Stimulated activated CD4-positive, alpha-beta T cell treated with anti-CD3 and anti-CD28 coated beads, Interleukin-12 subunit alpha, Interleukin-12 subunit beta, amount 100 ng/mL, for 48 hours (primary cell): ENCODE measurements around the gene PCDHA5.
"Not testable (repeated sequence)": the region's sequence is repeated elsewhere in the genome, so short reads cannot be mapped to it uniquely, and the experiment has no call there.

Source experiments
- DNase-seq, 3 donors: peaks; one replicate each; pipeline ENCODE4 v3.0.0-alpha.2; 2020; ENCODE audit warnings: low read depth in 2 of 3, low spot score in 1 of 3

PCDHA5 gene

DNA sequence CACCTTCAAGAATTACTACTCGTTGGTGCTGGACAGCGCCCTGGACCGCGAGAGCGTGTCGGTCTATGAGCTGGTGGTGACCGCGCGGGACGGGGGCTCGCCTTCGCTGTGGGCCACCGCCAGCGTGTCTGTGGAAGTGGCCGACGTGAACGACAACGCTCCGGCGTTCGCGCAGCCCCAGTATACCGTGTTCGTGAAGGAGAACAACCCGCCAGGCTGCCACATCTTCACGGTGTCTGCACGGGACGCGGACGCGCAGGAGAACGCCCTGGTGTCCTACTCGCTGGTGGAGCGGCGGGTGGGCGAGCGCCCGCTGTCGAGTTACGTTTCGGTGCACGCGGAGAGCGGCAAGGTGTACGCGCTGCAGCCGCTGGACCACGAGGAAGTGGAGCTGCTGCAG is 1.6 kb downstream of the PCDHA5 start:
- DNase-seq = not testable (repeated sequence)

DNA sequence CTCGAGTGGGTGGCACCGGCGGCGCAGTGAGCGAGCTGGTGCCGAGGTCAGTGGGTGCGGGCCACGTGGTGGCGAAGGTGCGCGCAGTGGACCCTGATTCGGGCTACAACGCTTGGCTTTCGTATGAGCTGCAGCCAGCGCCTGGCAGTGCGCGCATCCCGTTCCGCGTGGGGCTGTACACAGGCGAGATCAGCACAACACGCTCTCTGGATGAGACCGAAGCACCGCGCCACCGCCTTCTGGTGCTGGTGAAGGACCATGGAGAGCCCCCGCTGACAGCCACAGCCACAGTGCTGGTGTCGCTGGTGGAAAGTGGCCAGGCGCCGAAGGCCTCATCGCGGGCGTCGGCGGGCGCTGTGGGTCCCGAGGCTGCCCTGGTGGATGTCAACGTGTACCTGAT is 2.1 kb downstream of the PCDHA5 start:
- DNase-seq = no peak

DNA sequence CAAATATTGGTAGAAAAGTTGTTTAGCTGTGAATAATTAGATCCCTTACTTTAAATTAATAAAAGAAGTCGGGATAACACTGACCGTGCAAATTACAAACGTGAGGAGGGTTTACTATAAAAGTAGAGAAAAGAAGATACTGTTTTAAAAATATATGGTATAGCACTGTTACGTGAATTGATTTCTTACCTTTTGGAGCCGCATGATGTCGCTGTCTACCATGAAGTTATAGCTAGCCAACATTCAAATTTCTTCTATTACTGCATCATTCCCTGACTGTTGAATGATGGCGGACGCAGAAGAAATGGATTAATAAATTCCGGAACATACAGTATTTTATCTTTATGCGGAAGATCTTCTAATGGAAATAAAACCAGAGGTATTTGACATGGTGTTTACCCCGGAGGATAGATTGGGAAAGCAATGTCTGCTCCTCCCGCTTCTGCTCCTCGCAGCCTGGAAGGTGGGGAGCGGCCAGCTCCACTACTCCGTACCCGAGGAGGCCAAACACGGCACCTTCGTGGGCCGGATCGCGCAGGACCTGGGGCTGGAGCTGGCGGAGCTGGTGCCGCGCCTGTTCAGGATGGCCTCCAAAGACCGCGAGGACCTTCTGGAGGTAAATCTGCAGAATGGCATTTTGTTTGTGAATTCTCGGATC is 6.4 kb downstream of the PCDHA5 start, which contains the start of gene PCDHA6:
TSS of gene PCDHA6 (plus strand) at position 257 of the 658 bp plus-strand sequence. CDS start at position 389, 132 bp downstream.
- DNase-seq = no peak

DNA sequence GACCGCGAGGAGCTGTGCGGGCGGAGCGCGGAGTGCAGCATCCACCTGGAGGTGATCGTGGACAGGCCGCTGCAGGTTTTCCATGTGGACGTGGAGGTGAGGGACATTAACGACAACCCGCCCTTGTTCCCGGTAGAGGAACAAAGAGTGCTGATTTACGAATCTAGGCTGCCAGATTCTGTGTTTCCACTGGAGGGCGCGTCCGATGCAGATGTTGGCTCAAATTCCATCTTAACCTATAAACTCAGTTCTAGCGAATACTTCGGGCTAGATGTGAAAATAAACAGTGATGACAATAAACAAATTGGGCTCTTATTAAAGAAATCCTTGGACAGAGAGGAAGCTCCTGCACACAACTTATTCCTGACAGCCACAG is 6.9 kb downstream of the PCDHA5 start:
- no peak for DNase-seq

DNA sequence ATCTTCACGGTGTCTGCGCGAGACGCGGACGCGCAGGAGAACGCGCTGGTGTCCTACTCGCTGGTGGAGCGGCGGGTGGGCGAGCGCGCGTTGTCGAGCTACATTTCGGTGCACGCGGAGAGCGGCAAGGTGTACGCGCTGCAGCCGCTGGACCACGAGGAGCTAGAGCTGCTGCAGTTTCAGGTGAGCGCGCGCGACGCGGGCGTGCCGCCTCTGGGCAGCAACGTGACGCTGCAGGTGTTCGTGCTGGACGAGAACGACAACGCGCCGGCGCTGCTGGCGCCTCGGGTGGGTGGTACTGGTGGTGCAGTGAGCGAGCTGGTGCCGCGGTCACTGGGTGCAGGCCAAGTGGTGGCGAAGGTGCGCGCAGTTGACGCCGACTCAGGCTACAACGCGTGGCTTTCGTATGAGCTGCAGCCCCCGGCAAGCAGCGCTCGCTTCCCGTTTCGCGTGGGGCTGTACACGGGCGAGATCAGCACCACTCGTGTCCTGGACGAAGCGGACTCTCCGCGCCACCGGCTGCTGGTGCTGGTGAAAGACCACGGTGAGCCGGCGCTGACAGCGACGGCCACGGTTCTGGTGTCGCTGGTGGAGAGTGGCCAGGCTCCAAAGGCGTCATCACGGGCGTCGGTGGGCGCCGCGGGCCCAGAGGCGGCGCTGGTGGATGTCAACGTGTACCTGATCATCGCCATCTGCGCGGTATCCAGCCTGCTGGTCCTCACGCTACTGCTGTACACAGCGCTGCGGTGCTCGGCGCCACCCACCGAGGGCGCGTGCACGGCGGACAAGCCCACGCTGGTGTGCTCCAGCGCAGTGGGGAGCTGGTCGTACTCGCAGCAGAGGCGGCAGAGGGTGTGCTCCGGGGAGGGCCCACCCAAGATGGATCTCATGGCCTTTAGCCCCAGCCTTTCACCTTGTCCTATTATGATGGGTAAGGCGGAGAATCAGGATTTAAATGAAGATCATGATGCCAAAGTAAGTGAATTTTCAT is 8.4 kb downstream of the PCDHA5 start:
- not testable (repeated sequence) for DNase-seq

DNA sequence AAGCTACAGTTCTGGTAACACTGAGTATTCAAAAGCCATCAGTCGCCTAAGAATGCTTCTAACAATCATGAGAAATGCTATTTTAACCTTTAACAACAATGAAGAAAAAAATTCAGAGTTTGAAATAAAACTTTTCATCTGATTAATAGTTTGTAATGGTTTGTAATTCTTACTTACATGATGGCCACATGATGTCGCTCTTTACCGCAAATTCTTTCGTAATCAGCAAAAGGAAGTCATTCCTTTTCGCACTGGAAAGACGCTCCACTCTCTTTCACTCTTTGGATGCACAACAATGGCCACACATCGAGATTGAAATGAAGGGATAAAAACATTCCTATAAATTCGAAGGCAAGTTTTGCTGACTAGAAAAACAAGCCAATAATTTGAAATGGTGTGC is 12.6 kb downstream of the PCDHA5 start, which contains the start of gene PCDHA7:
TSS of gene PCDHA7 (plus strand) at position 277 of the 400 bp plus-strand sequence. CDS start at position 392, 115 bp downstream.
- no peak for DNase-seq

DNA sequence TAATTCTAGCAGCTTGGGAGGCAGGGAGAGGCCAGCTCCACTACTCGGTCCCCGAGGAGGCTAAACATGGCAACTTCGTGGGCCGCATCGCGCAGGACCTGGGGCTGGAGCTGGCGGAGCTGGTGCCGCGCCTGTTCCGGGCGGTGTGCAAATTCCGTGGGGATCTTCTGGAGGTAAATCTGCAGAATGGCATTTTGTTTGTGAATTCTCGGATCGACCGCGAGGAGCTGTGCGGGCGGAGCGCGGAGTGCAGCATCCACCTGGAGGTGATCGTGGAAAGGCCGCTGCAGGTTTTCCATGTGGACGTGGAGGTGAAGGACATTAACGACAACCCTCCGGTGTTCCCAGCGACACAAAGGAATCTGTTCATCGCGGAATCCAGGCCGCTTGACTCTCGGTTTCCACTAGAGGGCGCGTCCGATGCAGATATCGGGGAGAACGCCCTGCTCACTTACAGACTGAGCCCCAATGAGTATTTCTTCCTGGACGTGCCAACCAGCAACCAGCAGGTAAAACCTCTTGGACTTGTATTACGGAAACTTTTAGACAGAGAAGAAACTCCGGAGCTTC is 13.1 kb downstream of the PCDHA5 start:
- DNase-seq = not testable (repeated sequence)

DNA sequence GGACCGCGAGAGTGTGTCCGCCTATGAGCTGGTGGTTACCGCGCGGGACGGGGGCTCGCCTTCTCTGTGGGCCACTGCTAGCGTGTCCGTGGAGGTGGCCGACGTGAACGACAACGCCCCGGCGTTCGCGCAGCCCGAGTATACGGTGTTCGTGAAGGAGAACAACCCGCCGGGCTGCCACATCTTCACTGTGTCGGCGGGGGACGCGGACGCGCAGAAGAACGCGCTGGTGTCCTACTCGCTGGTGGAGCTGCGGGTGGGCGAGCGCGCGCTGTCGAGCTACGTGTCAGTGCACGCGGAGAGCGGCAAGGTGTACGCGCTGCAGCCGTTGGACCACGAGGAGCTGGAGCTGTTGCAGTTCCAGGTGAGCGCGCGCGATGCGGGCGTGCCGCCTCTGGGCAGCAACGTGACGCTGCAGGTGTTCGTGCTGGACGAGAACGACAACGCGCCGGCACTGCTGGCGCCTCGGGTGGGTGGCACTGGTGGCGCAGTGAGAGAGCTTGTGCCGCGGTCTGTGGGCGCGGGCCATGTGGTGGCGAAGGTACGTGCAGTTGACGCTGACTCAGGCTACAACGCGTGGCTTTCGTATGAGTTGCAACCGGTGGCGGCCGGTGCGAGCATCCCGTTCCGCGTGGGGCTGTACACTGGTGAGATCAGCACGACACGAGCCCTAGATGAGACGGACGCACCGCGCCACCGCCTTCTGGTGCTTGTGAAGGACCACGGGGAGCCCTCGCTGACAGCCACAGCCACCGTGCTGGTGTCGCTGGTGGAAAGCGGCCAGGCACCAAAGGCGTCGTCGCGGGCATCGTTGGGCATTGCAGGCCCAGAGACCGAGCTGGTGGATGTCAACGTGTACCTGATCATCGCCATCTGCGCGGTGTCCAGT is 14.5 kb downstream of the PCDHA5 start:
- DNase-seq = no peak

DNA sequence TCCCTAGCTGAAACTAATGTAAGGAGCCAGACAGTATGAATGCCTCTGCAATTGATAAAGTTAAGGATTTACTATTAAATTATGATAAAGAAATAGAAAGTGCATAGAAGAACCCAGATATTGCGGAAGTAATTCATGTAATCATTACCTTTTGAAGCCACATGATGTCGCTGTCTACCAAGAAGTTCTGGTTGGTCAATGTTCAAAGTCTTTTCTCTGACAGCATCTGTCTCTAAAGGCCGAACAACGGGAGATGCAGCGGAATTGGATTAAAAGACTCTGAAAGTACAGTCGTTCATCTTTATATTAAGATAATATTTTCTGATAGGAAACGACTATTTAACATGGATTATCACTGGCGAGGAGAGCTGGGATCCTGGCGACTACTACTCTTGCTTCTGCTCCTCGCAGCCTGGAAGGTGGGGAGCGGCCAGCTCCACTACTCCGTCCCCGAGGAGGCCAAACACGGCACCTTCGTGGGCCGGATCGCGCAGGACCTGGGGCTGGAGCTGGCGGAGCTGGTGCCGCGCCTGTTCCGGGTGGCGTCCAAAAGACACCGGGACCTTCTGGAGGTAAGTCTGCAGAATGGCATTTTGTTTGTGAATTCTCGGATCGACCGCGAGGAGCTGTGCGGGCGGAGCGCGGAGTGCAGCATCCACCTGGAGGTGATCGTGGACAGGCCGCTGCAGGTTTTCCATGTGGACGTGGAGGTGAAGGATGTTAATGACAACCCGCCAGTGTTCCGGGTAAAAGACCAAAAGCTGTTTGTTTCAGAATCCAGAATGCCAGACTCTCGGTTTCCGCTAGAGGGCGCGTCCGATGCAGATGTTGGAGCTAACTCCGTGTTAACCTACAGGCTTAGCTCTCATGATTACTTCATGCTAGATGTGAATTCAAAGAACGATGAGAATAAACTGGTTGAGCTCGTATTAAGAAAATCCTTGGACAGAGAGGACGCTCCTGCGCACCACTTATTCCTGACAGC is 19.9 kb downstream of the PCDHA5 start, which contains the start of gene PCDHA8:
TSS of gene PCDHA8 (plus strand) at position 210 of the 985 bp plus-strand sequence. CDS start at position 345, 135 bp downstream.
- peak in 1 of 3 donors; percentile 3 for DNase-seq

DNA sequence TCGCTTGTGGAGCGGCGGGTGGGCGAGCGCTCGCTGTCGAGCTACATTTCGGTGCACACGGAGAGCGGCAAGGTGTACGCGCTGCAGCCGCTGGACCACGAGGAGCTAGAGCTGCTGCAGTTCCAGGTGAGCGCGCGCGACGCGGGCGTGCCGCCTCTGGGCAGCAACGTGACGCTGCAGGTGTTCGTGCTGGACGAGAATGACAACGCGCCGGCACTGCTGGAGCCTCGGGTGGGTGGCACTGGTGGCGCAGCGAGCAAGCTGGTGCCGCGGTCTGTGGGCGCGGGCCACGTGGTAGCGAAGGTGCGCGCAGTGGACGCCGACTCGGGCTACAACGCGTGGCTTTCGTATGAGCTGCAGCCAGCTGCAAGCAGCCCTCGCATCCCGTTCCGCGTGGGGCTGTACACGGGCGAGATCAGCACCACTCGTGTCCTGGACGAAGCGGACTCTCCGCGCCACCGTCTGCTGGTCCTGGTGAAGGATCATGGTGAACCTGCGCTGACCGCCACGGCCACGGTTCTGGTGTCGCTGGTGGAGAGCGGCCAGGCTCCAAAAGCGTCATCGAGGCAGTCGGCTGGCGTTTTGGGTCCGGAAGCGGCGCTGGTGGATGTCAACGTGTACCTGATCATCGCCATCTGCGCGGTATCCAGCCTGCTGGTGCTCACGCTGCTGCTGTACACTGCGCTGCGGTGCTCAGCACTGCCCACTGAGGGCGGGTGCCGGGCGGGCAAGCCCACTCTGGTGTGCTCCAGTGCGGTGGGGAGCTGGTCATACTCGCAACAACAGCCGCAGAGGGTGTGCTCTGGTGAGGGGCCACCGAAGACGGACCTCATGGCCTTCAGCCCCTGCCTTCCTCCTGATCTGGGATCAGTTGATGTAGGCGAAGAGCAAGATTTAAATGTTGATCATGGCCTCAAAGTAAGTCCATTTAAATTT is 21.7 kb downstream of the PCDHA5 start:
- DNase-seq = no peak

DNA sequence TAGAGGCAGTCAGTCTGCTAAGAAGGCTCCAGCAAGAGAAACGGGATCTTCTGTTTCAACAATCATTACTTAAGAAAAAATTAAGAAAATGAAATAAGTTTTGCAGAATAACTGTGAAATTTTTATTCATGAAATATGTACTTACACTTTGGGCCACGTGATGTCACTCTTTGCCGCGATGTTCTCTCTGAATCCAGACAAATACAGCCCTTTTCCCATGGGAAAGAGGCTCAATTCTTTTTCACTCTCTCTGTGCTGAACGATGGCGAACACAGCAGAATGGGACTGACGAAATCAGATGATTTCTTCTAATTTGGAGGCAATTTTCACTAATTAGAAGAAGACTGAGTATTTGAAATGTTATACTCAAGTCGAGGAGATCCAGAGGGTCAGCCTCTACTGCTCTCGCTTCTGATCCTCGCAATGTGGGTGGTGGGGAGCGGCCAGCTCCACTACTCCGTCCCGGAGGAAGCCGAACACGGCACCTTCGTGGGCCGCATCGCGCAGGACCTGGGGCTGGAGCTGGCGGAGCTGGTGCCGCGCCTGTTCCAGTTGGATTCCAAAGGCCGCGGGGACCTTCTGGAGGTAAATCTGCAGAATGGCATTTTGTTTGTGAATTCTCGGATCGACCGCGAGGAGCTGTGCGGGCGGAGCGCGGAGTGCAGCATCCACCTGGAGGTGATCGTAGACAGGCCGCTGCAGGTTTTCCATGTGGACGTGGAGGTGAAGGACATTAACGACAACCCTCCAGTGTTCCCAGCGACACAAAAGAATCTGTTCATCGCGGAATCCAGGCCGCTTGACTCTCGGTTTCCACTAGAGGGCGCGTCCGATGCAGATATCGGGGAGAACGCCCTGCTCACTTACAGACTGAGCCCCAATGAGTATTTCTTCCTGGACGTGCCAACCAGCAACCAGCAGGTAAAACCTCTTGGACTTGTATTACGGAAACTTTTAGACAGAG is 27.0 kb downstream of the PCDHA5 start, which contains the start of gene PCDHA9:
TSS of gene PCDHA9 (plus strand) at position 244 of the 964 bp plus-strand sequence. CDS start at position 358, 114 bp downstream.
- not testable (repeated sequence) for DNase-seq

DNA sequence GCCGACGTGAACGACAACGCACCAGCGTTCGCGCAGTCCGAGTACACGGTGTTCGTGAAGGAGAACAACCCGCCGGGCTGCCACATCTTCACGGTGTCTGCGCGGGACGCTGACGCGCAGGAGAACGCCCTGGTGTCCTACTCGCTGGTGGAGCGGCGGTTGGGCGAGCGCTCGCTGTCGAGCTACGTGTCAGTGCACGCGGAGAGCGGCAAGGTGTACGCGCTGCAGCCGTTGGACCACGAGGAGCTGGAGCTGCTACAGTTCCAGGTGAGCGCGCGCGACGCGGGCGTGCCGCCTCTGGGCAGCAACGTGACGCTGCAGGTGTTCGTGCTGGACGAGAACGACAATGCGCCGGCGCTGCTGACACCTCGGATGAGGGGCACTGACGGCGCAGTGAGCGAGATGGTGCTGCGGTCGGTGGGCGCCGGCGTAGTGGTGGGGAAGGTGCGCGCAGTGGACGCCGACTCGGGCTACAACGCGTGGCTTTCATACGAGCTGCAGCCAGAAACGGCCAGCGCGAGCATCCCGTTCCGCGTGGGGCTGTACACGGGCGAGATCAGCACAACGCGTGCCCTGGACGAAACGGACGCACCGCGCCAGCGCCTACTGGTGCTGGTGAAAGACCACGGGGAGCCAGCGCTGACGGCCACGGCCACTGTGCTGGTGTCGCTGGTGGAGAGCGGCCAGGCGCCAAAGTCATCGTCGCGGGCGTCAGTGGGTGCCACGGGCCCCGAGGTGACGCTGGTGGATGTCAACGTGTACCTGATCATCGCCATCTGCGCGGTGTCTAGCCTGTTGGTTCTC is 28.6 kb downstream of the PCDHA5 start:
- not testable (repeated sequence) for DNase-seq

DNA sequence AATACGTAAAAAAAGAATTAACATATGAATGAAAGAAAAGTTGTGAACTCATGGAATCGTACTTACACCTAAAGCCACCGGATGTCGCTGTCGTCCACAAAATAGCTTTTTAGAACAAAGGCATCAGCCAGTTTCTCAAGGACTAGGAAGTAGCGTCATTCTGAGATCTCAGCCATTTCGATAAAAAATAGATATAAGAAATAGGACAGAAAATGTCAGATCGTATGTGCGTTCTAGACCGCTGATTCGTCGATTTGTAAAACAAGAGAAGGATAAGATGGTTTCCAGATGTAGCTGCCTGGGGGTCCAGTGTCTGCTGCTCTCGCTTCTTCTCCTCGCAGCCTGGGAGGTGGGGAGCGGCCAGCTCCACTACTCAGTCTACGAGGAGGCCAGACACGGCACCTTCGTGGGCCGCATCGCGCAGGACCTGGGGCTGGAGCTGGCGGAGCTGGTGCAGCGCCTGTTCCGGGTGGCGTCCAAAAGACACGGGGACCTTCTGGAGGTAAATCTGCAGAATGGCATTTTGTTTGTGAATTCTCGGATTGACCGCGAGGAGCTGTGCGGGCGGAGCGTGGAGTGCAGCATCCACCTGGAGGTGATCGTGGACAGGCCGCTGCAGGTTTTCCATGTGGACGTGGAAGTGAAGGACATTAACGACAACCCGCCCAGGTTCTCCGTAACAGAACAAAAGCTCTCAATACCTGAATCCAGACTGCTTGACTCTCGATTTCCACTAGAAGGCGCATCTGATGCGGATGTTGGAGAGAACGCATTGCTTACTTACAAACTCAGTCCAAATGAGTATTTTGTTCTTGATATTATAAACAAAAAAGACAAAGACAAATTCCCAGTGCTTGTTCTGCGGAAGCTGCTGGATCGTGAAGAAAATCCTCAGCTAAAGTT is 34.6 kb downstream of the PCDHA5 start, which contains the start of gene PCDHA10:
TSS of gene PCDHA10 (plus strand) at position 126 of the 903 bp plus-strand sequence. CDS start at position 278, 152 bp downstream.
- DNase-seq = no peak

DNA sequence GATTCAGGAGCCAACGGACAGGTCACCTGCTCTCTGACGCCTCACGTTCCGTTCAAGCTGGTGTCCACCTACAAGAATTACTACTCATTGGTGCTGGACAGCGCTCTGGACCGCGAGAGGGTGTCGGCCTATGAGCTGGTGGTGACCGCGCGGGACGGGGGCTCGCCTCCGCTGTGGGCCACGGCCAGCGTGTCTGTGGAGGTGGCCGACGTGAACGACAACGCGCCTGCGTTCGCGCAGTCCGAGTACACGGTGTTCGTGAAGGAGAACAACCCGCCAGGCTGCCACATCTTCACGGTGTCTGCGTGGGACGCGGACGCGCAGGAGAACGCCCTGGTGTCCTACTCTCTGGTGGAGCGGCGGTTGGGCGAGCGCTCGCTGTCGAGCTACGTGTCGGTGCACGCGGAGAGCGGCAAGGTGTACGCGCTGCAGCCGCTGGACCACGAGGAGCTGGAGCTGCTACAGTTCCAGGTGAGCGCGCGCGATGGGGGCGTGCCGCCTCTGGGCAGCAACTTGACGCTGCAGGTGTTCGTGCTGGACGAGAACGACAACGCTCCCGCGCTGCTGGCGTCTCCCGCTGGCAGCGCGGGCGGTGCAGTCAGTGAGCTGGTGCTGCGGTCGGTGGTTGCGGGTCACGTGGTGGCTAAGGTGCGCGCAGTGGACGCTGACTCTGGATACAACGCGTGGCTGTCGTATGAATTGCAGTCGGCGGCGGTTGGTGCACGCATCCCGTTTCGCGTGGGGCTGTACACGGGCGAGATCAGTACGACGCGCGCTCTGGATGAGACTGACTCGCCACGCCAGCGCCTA is 36.0 kb downstream of the PCDHA5 start:
- DNase-seq = no peak
